Spinal cord (tissue), 10 donors: ENCODE results near the gene SOX30. TPM values are rescaled to one million over a fixed set of nuclear protein-coding genes. Genes with fewer than 3 reads are reported as not detected.
A peak's percentile ranks its signal among the peaks of the same experiment; 100 is the strongest.
"Not testable (repeated sequence)": the region's sequence is repeated elsewhere in the genome, so short reads cannot be mapped to it uniquely, and the experiment has no call there.

Experiments
- DNase-seq, 6 donors: peaks; one replicate each; pipeline versions ENCODE4 v3.0.0 to v3.0.0-alpha.2; 2013 to 2015; ENCODE audit warnings: low spot score in 6 of 6, low read depth in 4 of 6
- H3K27ac ChIP-seq: one replicate; pipeline ENCODE4 v1.5.1; 2013; ENCODE audit warnings: low read depth, low read length, control low read depth
- H3K27me3 ChIP-seq: one replicate; pipeline ENCODE4 v1.6.1; 2013; ENCODE audit warnings: low read length; ENCODE audit not compliant: control insufficient read depth, insufficient read depth
- H3K36me3 ChIP-seq: one replicate; pipeline ENCODE4 v1.6.1; 2013; ENCODE audit warnings: low read length; ENCODE audit not compliant: control insufficient read depth, insufficient read depth
- H3K4me1 ChIP-seq: one replicate; pipeline ENCODE4 v1.6.1; 2013; ENCODE audit warnings: low read length; ENCODE audit not compliant: control insufficient read depth, insufficient read depth
- H3K4me3 ChIP-seq: one replicate; pipeline ENCODE4 v1.5.1; 2013; ENCODE audit warnings: low read depth, low read length, control low read depth
- H3K9me3 ChIP-seq: one replicate; pipeline ENCODE4 v1.6.1; 2013; ENCODE audit warnings: low read length; ENCODE audit not compliant: control insufficient read depth, insufficient read depth
- WGBS: methylation state at CpG from one replicate; pipeline ENCODE4 v1.1.5; 2013; ENCODE audit warnings: missing lambda C conversion rate; ENCODE audit not compliant: insufficient coverage; 5-methylcytosine and 5-hydroxymethylcytosine counted together
- polyA plus RNA-seq, 2 donors: library from polyadenylated mRNA; unstranded; fragments of 120-200 nt; gene quantifications; one replicate each; pipeline ENCODE4 v1.2.1, GENCODE V29; 2013; ENCODE audit not compliant: insufficient read length in 2 of 2
- total RNA-seq, 2 donors: library from RNA; depleted of rRNA in 1 of 2; stranded (reverse); fragments of 120-200 nt in 1 of 2; fragments of >200 nt in 1 of 2; gene quantifications; one replicate each; pipeline versions ENCODE4 v1.2.3 to v1.2.4, GENCODE V29; 2013 to 2014
- donor health status: healthy.

The SOX30 gene
- total and polyA plus RNA-seq, 4 donors = 0.22 to 0.51 (median 0.43) TPM; not detected in 1

GRCh38 chr5:157681048-157681447 is 28.8 kb upstream of the SOX30 start:
- H3K4me3 ChIP-seq = no peak overlapping the region
- H3K9me3 ChIP-seq = no peaks in the 10 kb centered on the region
- H3K4me1 ChIP-seq = no peaks in the 10 kb centered on the region
- DNase-seq = peak in 2 of 6 donors; percentile 14 to 20
- no peaks in the 10 kb centered on the region for H3K36me3 ChIP-seq
- WGBS = 57% methylated on average over 4 of the region's 4 CpGs
- no peaks in the 10 kb centered on the region for H3K27me3 ChIP-seq
- H3K27ac ChIP-seq = no peak overlapping the region

- Histone ChIP-seq H3K36me3 (no peaks in the 10 kb centered on the region), H3K27me3 (no peaks in the 10 kb centered on the region), H3K27ac (no peak overlapping the region), H3K4me3 (no peak overlapping the region), H3K9me3 (no peaks in the 10 kb centered on the region), H3K4me1 (no peaks in the 10 kb centered on the region)
- WGBS = 100% methylated on average over 2 of the region's 2 CpGs
- DNase-seq = no peak
These were observed 28.0 kb upstream of the SOX30 start for GRCh38 chr5:157680239-157680638.

- H3K27me3 ChIP-seq = no peaks in the 10 kb centered on the region
- no peaks in the 10 kb centered on the region for H3K36me3 ChIP-seq
- no peak overlapping the region for H3K27ac ChIP-seq
- H3K4me1 ChIP-seq = no peaks in the 10 kb centered on the region
- H3K9me3 ChIP-seq = no peaks in the 10 kb centered on the region
- DNase-seq = no peak
- no peak overlapping the region for H3K4me3 ChIP-seq
- WGBS = 97% methylated on average over 6 of the region's 9 CpGs
These were observed 27.6 kb upstream of the SOX30 start for GRCh38 chr5:157679801-157680200.

- no peak overlapping the region for H3K27ac ChIP-seq
- no CpG with 5 or more reads among the region's 3 CpGs for WGBS
- no peaks in the 10 kb centered on the region for H3K9me3 ChIP-seq
- no peaks in the 10 kb centered on the region for H3K27me3 ChIP-seq
- H3K4me3 ChIP-seq = no peak overlapping the region
- no peaks in the 10 kb centered on the region for H3K36me3 ChIP-seq
- no peaks in the 10 kb centered on the region for H3K4me1 ChIP-seq
- DNase-seq = no peak
These were observed 25.7 kb upstream of the SOX30 start for GRCh38 chr5:157677931-157678330.

- not testable (repeated sequence) for H3K9me3 ChIP-seq, H3K4me3 ChIP-seq, DNase-seq, H3K27ac ChIP-seq, H3K36me3 ChIP-seq, H3K27me3 ChIP-seq
- H3K4me1 ChIP-seq = peaks cover 15% of the 10 kb centered on the region
- WGBS = 80% methylated on average over 1 of the region's 4 CpGs
These were observed 22.1 kb upstream of the SOX30 start for GRCh38 chr5:157674351-157674750.

GRCh38 chr5:157672976-157673375 is 20.7 kb upstream of the SOX30 start:
- H3K4me1 ChIP-seq = peaks cover 15% of the 10 kb centered on the region
- no peaks in the 10 kb centered on the region for H3K36me3 ChIP-seq
- 100% methylated on average over 2 of the region's 8 CpGs for WGBS
- H3K27me3 ChIP-seq = peaks cover 3% of the 10 kb centered on the region
- H3K4me3 ChIP-seq = no peak overlapping the region
- no peak for DNase-seq
- no peak overlapping the region for H3K27ac ChIP-seq
- no peaks in the 10 kb centered on the region for H3K9me3 ChIP-seq

GRCh38 chr5:157671592-157672330 is 19.5 kb upstream of the SOX30 start:
- DNase-seq = no peak
- 17% methylated on average over 55 of the region's 57 CpGs for WGBS
- H3K9me3 ChIP-seq = no peaks in the 10 kb centered on the region
- H3K27me3 ChIP-seq = peaks cover 3% of the 10 kb centered on the region
- H3K4me1 ChIP-seq = peaks cover 15% of the 10 kb centered on the region
- H3K36me3 ChIP-seq = no peaks in the 10 kb centered on the region
- H3K4me3 ChIP-seq = peak overlapping the region; percentile 64
- H3K27ac ChIP-seq = no peak overlapping the region

- WGBS = 1% methylated on average over 56 of the region's 59 CpGs
- H3K4me3 ChIP-seq = peak within 1 kb of the TSS; percentile 64
- peaks cover 3% of the 10 kb centered on the region for H3K27me3 ChIP-seq
- H3K4me1 ChIP-seq = peaks cover 15% of the 10 kb centered on the region
- no peak within 1 kb of the TSS for H3K27ac ChIP-seq
- H3K9me3 ChIP-seq = no peaks in the 10 kb centered on the region
- no peaks in the 10 kb centered on the region for H3K36me3 ChIP-seq
- DNase-seq = peak in 4 of 6 donors; percentile 44 to 91 (median 74)
These were observed 18.7 kb upstream of the SOX30 start, which contains the start of gene C5orf52 for GRCh38 chr5:157670662-157671591. Gene C5orf52 (plus strand): TSS chr5:157671533. CDS start chr5:157671615, 82 bp downstream.

- Histone ChIP-seq H3K4me1 (peaks cover 15% of the 10 kb centered on the region), H3K36me3 (no peaks in the 10 kb centered on the region), H3K9me3 (no peaks in the 10 kb centered on the region), H3K4me3 (no peak overlapping the region), H3K27me3 (peaks cover 3% of the 10 kb centered on the region), H3K27ac (no peak overlapping the region)
- DNase-seq = no peak
- WGBS = 98% methylated on average over 6 of the region's 6 CpGs
These were observed 17.5 kb upstream of the SOX30 start for GRCh38 chr5:157669701-157670097.
